HepG2 (cell line): Measurements from ENCODE around the gene PSRC1. TPM values are rescaled to one million over a fixed set of nuclear protein-coding genes. Genes with fewer than 3 reads are reported as not detected.
A peak's percentile ranks its signal among the peaks of the same experiment; 100 is the strongest.

Experiments
- EHMT2 ChIP-seq: fragments of 200-600 bp; sonication (generic); IDR thresholded peaks from 2 replicates; pipeline ENCODE4 v1.7.0; 2017; ENCODE audit warnings: antibody characterized with exemption, low read depth, low read length, borderline replicate concordance
- ELK4 ChIP-seq: sonication (generic); formaldehyde crosslinking; IDR thresholded peaks from 2 replicates; pipeline ENCODE4 v1.9.0; 2021; ENCODE audit warnings: missing genetic modification reagents, borderline replicate concordance
- FOXP4 ChIP-seq: sonication (generic); formaldehyde crosslinking; IDR thresholded peaks from 2 replicates; pipeline ENCODE4 v1.4.0; 2020; ENCODE audit warnings: missing genetic modification reagents
- GMEB2 ChIP-seq: IDR thresholded peaks from 2 replicates; pipeline ENCODE4 v1.6.1; 2016; ENCODE audit warnings: missing biosample characterization, missing genetic modification reagents, low read depth
- KLF16 ChIP-seq, 2 experiments: sonication (generic) in 1 of 2; formaldehyde crosslinking in 1 of 2; IDR thresholded peaks; 2 replicates each; pipeline versions ENCODE4 v1.6.1 to v1.8.0; 2016 to 2023; ENCODE audit warnings: missing genetic modification reagents in 2 of 2, missing compliant biosample characterization in 1 of 2
- MLLT10 ChIP-seq: sonication (generic); formaldehyde crosslinking; IDR thresholded peaks from 2 replicates; pipeline ENCODE4 v1.4.0; 2020; ENCODE audit warnings: missing genetic modification reagents
- PATZ1 ChIP-seq: sonication (generic); formaldehyde crosslinking; IDR thresholded peaks from 2 replicates; pipeline ENCODE4 v1.4.0; 2020; ENCODE audit warnings: missing genetic modification reagents
- PAWR ChIP-seq: sonication (generic); formaldehyde crosslinking; IDR thresholded peaks from 2 replicates; pipeline ENCODE4 v1.4.0; 2020; ENCODE audit warnings: missing genetic modification reagents, mild to moderate bottlenecking, borderline replicate concordance
- POLR2G ChIP-seq: fragments of 200-400 bp; formaldehyde crosslinking; IDR thresholded peaks from 2 replicates; pipeline ENCODE4 v1.6.1; 2018; ENCODE audit warnings: mild to moderate bottlenecking, low read depth, low read length, moderate library complexity
- RARA ChIP-seq: IDR thresholded peaks from 2 replicates; pipeline ENCODE4 v1.6.1; 2016; ENCODE audit warnings: missing genetic modification reagents, missing compliant biosample characterization
- U2AF1 ChIP-seq: fragments of 200-400 bp; formaldehyde crosslinking; optimal IDR thresholded peaks from 2 replicates; pipeline ENCODE3; 2017; ENCODE audit warnings: mild to moderate bottlenecking, low read depth, low read length
- XRCC5 ChIP-seq: fragments of 200-400 bp; formaldehyde crosslinking; optimal IDR thresholded peaks from 2 replicates; pipeline ENCODE3; 2017; ENCODE audit warnings: mild to moderate bottlenecking, low read length
- ZBTB21 ChIP-seq: sonication (generic); formaldehyde crosslinking; IDR thresholded peaks from 2 replicates; pipeline ENCODE4 v1.4.0; 2020; ENCODE audit warnings: missing genetic modification reagents
- ZBTB34 ChIP-seq: sonication (generic); formaldehyde crosslinking; IDR thresholded peaks from 2 replicates; pipeline ENCODE4 v1.8.0; 2022; ENCODE audit warnings: mild to moderate bottlenecking, missing genetic modification reagents
- ZFP36L2 ChIP-seq: sonication (generic); formaldehyde crosslinking; IDR thresholded peaks from 2 replicates; pipeline ENCODE4 v1.4.0; 2020; ENCODE audit warnings: missing genetic modification reagents
- ZNF354B ChIP-seq: sonication (generic); formaldehyde crosslinking; IDR thresholded peaks from 2 replicates; pipeline ENCODE4 v1.8.0; 2022; ENCODE audit warnings: mild to moderate bottlenecking, missing genetic modification reagents
- ZNF383 ChIP-seq: sonication (generic); formaldehyde crosslinking; IDR thresholded peaks from 2 replicates; pipeline ENCODE4 v1.4.0; 2020; ENCODE audit warnings: missing genetic modification reagents, mild to moderate bottlenecking, borderline replicate concordance
- ZNF597 ChIP-seq: sonication (generic); formaldehyde crosslinking; IDR thresholded peaks from 2 replicates; pipeline ENCODE4 v1.5.0; 2020; ENCODE audit warnings: missing genetic modification reagents
- ZNF652 ChIP-seq: IDR thresholded peaks from 2 replicates; pipeline ENCODE4 v1.6.1; 2016; ENCODE audit warnings: low read depth, borderline replicate concordance
- ZSCAN29 ChIP-seq: sonication (generic); formaldehyde crosslinking; conservative IDR thresholded peaks from 2 replicates; pipeline ENCODE4 v1.4.0; 2020; ENCODE audit warnings: mild to moderate bottlenecking, missing genetic modification reagents
- polyA plus RNA-seq, 8 experiments: library from polyadenylated mRNA; depleted of rRNA in 3 of 8; stranded (reverse) in 7 of 8; unstranded in 1 of 8; fragments of >200 nt; fragmentation: Illumina TruSeq in 4 of 8; extraction: Trizol in 4 of 8; gene quantifications; 2 replicates each; pipeline versions ENCODE4 v1.2.1 to v1.2.3, GENCODE V29; 2011 to 2016; ENCODE audit warnings: low read depth in 4 of 8, missing spikeins in 1 of 8, mixed read lengths in 1 of 8; ENCODE audit not compliant: insufficient read depth in 1 of 8
- total RNA-seq, 5 experiments: library from RNA; depleted of rRNA; stranded (reverse); fragments of >200 nt; fragmentation: Illumina TruSeq; extraction: Trizol; gene quantifications; 2 replicates each; pipeline ENCODE4 v1.2.3, GENCODE V29; 2016; ENCODE audit warnings: low read depth in 1 of 5

Gene PSRC1
- total and polyA plus RNA-seq, 2 of the 13 experiments (the other 11 are each of a cell fraction or from before 2014, with no cell fraction given): 28.6 to 30.3 TPM

DNA sequence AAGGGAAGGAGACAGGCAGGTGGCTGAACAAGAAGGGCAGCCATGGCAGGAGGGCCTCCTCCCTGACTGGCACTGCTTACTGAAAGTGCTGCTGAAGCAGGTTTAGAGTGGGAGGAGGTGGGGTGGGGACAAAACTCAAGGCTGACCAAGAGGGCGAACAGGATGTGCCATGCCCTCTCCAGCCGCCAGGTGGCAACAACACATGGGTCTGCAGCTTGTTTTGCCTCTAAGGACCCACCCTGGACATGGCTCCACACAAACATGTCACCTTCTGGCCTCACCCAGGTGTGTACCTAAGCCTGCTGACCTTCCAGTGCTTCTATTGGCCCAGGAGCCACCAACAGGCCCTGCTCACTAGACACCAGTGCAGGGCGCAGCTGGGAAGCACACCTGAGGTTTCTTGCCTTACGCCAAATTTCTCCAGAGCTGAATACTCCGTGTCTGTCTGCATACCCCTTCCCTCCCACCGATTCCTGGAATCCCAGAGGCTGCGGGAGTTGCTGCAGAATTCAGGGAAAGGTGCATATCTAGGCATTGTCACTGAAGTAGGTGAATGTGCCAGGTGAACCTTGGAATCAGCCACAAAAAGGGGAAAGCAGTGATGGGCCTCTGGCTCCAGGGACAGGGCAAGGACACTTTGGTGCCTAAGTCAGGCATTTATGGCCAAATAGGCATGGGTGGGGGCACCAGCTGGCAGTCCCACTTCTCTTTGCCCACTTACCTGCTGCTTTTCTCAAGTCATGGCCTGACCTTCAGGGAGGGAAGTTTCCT, 5.3 kb downstream of the PSRC1 start (continued):
- TF ChIP-seq KLF16 (CRISPR knock-in tag; IDR thresholded peaks at IDR 0.05): peak in 1 of 2 experiments; percentile 86; a peak in 2 of 4 replicates
- TF ChIP-seq POLR2G: peak; percentile 56
- TF ChIP-seq ZBTB34 (CRISPR knock-in tag): no peak
- TF ChIP-seq MLLT10 (CRISPR knock-in tag): no peak
- no peak for TF ChIP-seq ZNF383 (CRISPR knock-in tag)
- TF ChIP-seq ZSCAN29 (CRISPR knock-in tag): no peak
- TF ChIP-seq EHMT2: no peak
- TF ChIP-seq ZNF597 (CRISPR knock-in tag): no peak
- no peak for TF ChIP-seq U2AF1
- TF ChIP-seq ZNF652 (CRISPR knock-in tag): peak; percentile 38; the same call in 1 of the 2 replicates
- TF ChIP-seq ZFP36L2: no peak
- no peak for TF ChIP-seq PAWR
- TF ChIP-seq ZBTB21 (CRISPR knock-in tag): no peak
- no peak for TF ChIP-seq GMEB2 (CRISPR knock-in tag)
- peak; percentile 70 for TF ChIP-seq XRCC5
- no peak for TF ChIP-seq ZNF354B (CRISPR knock-in tag)
- TF ChIP-seq PATZ1 (CRISPR knock-in tag): peak; percentile 86
- TF ChIP-seq ELK4: no peak
- TF ChIP-seq FOXP4 (CRISPR knock-in tag): peak; percentile 73
- no peak for TF ChIP-seq RARA (CRISPR knock-in tag)
